ENCODE results near the gene MARCHF7.
A peak's percentile ranks its signal among the peaks of the same experiment; 100 is the strongest.
"Not testable (repeated sequence)": the region's sequence is repeated elsewhere in the genome, so short reads cannot be mapped to it uniquely, and the experiment has no call there.

MARCHF7 gene, protein sequence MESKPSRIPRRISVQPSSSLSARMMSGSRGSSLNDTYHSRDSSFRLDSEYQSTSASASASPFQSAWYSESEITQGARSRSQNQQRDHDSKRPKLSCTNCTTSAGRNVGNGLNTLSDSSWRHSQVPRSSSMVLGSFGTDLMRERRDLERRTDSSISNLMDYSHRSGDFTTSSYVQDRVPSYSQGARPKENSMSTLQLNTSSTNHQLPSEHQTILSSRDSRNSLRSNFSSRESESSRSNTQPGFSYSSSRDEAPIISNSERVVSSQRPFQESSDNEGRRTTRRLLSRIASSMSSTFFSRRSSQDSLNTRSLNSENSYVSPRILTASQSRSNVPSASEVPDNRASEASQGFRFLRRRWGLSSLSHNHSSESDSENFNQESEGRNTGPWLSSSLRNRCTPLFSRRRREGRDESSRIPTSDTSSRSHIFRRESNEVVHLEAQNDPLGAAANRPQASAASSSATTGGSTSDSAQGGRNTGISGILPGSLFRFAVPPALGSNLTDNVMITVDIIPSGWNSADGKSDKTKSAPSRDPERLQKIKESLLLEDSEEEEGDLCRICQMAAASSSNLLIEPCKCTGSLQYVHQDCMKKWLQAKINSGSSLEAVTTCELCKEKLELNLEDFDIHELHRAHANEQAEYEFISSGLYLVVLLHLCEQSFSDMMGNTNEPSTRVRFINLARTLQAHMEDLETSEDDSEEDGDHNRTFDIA

DNA sequence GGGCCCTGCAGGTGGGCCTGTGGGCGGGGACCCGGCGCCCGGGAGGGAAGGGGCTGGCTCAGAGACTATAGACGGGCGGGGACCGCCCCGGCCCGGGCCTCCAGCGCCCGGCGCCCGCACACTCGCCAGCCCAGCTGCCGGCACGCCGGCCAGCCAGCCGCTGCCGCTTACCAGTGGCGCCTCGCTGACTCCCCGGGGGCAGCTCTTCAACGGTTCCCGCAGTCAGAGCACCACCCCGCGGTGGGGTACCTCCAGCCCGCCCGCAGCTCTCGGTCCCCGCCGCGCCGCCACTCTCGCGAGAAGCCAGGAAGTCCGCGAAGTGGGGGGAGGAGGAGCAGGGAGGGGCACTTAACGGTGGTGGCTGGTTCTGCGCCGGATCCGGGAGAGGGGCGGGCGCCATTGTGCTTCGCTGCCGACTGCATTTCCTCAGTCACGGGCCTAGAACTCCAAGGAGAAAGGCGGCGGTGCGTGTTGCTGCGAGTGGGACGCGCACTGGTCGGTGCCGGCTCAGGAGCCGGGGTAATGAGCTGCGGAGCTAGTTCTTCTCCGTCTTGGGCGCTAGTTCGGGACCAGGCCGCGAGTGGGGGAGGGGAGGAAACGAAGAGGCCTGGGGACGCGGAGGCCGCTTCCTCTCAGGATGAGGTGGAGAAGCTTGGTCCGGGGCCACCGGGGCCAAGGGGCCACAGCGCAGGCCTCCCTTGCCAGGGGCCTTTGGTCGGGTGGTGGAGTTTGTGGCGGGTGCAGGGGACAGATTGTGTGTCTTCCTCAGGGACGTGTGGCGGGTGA lies at the start of gene MARCHF7:
TSS of gene MARCHF7 (plus strand) at position 364 of the 786 bp plus-strand sequence. CDS start 16,517 bp downstream, outside the sequence.
- DNase-seq (ENCODE audit: low spot score), result peak; percentile 95

DNA sequence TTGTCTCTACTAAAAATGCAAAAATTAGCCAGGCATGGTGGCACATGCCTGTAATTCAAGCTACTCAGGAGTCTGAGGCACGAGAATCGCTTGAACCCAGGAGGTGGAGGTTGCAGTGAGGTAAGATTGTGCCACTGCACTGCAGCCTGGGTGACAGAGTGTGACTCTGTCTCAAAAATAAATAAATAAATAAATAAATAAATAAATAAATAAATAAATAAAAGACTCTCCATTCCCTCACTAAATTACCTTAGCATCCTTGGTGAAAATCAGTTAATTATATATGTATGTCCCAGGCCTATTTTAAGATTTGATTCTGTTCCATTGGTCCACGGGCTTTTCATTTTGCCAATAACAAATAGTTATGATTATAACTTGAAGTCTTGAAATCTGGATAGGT lies 44.9 kb upstream of the MARCHF7 start:
- not testable (repeated sequence) for DNase-seq (ENCODE audit: low spot score)

DNA sequence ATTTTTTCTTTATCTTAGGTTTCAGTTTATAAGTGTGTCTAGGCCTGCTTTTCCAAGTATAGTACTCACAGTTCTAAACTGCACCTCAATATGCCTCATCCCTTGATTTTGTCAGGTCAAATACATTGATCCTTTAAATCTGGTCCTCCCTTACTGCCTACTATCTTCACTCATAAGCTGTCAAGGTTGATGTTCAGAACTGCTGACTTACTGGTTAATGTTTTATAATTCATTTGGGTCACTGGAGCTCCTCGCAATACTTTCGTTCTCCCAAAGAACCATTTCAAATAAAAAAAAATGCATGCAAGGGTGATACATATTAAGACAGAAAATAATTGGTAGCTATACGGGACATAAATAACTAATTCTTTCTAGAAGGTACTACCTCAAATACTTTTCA lies 41.3 kb upstream of the MARCHF7 start:
- DNase-seq (ENCODE audit: low spot score), result no peak

DNA sequence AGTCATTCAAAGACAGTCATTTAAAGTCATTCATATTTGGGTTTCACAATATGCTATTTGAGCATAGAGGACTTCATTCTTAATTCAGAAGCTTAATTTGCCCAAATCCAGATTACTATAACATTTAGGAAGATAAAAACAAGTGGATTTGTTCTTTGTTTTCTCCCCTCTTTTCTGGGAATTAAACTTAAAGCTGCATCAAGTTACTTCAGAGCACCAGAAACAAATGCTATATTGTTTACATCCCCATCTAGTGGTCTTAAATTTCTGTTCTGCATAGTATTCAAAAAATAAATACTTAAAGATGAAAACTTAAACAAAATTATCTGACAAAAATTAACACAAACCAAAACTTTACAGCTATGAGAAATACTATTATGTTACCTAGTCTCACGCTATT lies 34.7 kb upstream of the MARCHF7 start:
- peak; percentile 3 for DNase-seq (ENCODE audit: low spot score)

DNA sequence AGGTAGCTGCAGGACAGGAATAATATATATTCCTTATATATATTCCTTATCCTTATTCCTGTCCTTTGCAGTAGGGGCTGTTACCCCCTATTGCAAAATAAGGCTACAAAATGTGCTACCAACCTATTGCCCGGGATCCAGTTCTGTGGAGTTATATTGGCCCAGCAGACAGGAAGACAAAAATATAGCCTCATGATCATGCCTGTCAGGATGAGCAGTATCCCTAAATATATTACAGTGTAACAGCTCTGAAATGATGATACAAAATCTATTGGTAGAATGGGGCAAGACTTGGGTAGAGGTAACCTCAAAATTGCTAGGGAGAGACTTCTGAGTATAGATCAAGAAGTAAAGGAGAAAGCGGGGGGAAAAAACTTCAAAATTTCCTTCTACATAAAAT lies 31.6 kb upstream of the MARCHF7 start:
- DNase-seq (ENCODE audit: low spot score), result no peak

DNA sequence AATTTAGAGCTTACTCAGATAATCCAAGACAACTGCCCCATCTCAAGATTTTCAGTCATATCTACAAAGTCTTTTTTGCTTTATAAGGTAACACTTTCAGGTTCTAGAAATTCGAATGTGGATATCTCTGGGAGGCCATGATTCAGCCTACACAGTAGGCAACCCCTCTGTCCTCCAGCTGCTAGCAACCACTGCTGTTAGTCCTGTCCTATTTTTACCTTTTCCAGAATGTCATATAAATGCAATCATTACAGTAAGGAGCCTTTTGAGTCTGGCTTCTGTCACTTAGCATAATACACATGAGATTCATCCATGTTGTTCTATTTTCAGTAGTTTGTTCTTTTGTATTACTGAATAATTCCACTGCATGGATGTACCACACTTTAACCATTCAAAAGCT lies 28.5 kb upstream of the MARCHF7 start:
- DNase-seq (ENCODE audit: low spot score), result no peak

DNA sequence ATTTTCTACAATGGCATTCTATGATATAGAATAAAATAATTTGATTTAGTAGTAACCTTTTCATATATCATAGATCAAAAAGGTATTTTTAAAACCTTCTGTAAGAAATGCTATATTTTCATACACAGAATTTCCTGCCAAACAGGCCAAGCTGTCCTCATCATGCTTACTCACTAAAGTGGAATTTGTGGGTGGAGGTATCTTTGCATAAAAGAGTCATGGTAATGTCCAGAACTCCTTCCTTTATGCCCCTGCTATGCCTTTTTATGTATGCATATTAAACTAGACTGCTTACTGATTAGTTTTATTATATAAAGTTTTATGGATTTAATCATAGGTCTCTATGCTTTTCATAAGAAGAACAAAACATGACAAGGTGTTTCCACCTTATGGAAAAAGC lies 27.5 kb upstream of the MARCHF7 start:
- no peak for DNase-seq (ENCODE audit: low spot score)

DNA sequence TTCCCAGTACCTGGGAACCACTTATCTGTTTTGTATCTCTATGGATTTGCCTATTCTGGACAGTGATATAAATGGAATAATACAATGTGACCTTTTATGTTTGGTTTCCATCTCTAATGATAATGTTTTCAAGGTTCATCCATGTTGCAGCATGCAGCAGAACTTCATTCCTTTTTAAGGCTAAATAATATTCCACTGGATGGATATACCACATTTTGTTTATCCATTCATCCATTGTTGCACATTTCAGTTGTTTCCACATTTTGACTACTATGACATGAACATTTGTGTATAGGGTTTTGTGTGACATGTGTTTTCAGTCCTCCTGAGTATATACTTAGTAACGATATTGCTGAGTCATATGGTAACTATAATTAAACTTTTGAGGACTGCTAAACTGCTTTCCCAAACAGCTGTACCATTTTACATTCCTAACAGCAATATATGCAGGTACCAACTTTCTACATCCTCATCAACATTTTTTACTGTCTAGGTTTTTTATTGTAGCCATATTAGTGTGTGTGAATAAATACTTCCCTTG lies 17.7 kb upstream of the MARCHF7 start:
- no peak for DNase-seq (ENCODE audit: low spot score)

DNA sequence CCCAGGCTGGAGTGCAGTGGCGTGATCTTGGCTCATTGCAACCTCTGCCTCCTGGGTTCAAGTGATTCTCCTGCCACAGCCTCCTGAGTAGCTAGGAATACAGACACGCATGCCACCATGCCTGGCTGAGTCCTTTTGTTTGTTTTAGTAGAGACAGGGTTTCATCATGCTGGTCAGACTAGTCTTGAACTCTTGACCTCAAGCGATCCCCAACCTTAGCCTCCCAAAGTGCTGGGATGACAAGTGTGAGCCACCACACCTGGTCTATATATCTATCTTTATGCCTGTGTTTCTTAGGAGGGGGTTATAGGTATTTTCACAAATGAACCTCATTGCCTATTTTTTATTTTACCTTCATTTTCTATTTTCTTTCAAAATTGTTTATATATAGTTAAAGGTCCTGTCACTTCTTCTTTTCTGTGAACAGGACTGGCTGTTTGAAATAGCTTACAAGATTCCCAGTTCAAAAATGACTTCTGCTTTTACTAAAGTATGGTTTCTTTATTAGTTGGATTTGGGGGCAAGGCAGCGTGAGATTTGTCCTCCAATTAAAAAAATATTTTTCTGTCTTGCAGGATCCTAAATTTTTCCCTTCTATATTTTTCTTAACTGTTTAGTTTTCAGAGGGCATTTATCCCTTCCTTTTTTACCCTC lies 16.4 kb upstream of the MARCHF7 start:
- no peak for DNase-seq (ENCODE audit: low spot score)

DNA sequence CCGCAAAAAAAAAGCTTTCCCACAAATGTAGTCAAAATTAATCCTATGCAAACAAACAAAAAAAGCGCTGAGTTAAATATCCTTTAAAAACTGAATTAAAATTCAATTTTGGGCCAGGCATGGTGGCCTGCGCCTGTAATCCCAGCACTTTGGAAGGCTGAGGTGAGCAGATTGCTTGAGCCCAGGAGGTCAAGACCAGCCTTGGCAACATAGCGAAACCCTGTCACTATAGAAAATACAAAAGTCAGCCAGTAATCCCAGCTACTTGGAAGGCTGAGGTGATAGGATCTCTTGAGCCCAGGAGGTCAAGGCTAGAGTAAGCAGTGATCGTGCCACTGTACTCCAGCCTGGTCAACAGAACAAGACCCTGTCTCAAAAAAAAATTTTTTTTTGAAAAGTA lies 8.8 kb upstream of the MARCHF7 start:
- DNase-seq (ENCODE audit: low spot score), result no peak

DNA sequence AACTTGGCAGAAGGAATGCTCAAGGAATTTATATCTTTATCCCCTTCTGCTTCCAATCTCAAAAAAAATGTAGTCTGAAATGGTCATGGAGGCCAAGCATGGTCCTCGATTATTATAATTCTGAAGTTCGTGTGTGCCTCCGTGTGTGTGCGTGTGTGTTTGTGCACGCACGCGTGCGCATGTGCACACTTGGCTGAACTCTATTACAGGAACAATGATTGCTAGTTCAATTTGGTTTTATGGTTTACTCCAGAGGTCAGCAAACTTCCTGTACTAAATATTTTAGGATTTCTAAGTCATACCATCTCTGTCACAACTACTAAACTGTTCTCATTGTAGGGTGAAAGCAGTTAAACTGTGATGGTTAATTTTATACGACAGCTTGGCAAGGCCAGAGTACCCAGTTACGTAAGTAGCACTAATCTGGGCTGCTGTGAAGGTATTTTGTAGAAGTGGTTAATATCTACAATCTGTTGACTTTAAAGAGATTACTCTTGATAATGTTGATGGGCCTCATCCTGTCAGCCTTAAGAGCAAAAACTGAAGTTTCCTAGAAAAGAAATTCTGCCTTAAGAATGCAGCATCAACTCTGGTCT lies 5.8 kb upstream of the MARCHF7 start:
- no peak for DNase-seq (ENCODE audit: low spot score)

DNA sequence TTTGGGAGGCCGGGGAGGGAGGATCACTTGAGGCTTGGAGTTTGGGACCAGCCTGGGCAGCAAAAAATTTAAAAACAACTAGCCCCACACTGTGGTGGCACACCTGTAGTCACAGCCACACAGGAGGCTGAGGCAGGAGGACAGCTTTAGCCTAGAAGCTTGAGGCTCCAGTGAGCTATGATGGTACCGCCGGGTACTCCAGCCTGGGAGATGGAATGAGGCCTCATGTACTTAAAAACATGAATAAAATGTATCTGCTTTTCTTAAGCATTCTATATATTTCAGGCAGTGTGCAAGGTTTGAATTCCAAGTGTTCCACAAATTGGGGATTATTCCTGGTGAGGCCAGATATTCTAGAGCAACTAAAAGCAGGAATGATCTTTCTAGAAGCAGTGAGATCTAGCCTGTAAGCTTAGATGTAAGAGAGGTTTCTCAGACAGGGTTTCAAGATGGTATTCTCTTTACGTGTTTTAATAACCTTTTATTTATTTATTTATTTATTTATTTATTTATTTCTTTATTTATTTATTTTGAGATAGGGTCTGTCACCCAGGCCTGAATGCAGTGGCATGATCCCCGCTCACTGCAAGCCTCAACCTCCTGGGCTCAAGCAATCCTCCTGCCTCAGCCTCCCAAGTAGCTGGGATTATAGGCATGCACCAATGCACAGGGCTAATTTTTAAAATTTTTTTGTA lies 4.1 kb upstream of the MARCHF7 start:
- no peak for DNase-seq (ENCODE audit: low spot score)

DNA sequence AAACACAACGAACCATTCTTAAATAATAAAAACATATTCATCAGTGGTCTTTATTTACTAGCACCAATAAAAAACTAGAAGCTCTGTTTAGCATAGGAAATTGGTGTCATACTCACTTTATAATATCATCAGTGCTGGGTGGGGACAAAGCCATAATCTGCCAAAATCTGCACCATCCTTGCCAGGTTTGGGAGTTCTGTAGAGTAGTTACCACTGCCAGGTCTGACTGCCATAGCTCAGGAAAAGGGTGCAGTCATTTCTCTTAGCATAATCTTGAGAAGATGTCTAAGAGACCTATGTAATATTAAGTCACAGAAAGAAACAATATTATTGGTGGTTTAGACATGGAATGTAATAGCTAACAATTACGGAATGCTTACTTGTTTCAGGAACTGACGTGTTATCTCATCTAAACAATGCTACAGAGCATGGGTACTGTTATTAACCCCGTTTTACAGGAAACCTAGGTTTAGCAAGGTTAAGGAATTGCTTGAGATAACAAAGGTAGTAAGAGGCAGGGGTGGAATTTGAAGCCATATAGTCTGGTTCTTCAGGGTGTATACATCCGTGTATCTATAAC lies 1.6 kb upstream of the MARCHF7 start:
- DNase-seq (ENCODE audit: low spot score), result no peak

DNA sequence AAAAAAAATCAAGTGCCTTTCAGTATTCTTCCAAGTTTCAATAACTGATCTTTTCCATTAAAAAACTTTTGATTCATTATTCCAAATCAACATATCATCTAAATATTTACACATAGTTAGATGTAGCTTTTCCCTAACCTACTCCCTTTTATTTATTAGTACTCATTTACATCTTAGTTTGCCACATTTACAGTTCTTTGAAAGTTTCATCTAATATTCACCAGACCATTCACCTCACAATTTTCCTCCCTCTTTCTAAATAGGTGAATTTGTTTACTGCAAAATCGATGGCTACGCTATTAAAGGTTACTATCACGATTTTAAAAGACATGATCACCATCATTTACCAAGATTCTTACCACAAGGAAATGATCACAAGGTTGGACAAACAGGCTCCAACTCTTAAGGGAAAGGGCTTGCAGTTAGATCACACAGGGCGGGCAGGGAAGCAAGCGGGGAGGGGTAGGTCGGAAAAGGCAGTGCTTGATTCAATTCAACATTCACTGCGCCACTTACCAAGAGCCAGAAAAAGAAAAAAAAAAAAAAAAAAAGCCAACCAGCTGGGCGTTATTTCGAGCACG lies 654 bp upstream of the MARCHF7 start:
- DNase-seq (ENCODE audit: low spot score), result peak; percentile 68

DNA sequence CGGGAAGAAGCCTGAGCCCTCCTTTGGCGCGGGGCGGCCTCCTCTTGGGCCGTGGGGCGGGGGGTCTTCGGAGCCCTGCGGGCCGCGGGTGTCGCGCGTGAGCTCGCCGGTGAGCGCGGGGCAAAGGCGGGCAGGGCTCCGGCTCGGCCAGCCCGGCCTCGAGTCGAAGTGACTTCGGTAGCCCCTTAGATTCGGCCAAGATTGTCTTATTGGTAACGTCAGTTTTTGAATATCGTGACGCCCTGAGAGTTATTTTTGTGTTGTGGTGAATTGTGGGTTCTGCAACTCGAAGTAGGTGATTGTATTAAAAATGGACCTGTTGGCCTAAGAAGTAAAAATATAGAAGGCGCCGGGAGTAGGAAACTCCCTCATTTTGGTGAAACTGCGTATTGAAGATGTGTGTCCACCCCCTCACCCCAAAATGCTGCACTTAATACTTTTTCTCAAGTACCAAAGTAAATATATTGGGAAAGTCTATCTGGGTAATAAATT lies 669 bp downstream of the MARCHF7 start:
- DNase-seq (ENCODE audit: low spot score), result no peak

DNA sequence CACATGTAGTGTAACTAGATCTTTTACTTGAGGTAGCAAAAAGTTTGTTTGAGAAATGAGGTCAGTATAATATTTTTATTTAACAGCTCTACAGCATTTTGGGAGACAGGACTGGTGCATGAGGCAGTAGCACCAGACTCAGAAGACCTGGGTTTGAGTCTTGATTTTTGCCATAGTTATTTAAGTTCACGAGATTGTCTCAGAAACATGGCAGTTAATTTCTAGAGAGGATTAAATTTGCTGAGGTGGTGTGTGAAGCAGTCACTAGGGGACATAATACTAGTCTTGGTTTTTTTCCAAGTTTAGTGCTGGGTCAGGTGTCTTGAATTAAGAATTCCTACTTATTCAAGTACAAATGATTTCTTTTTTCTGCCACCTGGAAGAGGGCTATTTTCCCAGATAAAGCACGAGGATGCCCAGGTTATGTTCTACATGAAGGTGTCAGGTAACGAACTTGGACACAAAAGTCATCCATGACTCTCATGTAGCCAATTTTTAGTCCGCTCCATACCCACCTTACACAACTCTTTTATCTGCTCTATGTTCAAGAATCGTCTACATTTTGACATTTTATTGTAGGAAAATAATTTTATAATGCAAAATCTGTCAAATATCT lies 1.4 kb downstream of the MARCHF7 start:
- no peak for DNase-seq (ENCODE audit: low spot score)

DNA sequence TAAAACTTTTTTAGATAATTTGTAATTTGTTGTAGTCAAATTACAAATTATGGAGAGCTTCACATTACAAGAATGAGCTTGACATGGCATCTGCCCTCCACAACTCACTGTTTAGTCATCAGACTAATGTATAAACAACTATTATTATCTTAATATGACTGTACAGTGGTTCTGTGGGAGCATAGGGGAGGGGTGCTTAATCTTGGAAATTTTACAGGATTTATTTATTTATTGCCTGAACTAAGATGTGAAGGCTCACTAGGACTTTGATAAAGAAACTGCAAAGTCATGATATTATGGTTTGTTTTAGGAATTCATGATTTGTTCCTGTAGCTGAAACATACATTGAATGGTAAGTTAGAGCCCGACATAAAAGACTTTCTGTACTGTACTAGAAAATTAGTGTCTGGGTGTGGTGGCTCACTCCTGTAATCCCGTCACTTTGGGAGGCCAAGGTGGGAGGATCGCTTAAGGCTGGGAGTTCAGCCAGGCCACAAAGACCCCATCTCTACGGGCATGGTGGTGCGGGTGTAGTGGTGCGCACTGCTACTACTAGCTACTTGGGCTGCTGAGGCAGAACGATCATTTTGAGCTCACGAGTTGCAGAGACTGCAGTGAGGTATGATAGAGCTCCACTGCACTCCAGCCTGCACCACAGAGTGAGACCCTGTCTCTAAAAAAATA lies 2.1 kb downstream of the MARCHF7 start:
- no peak for DNase-seq (ENCODE audit: low spot score)

DNA sequence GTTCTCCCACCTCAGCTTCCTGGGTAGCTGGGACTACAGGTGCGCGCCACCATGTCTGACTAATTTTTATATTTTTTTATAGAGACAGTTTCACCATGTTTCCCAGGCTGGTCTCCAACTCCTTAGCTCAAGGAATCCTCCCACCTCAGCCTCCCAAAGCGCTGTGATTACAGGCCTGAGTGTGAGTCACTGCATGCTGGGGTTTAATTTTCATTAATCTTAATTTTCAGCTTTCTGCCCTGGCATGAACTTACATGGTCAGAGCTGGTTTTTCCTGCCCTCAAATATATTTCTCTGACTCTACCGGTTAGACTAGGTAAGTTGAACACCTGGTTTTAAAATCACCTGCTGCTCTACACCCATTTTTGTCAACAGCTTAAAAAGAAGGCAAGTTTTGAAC lies 3.1 kb downstream of the MARCHF7 start:
- no peak for DNase-seq (ENCODE audit: low spot score)

DNA sequence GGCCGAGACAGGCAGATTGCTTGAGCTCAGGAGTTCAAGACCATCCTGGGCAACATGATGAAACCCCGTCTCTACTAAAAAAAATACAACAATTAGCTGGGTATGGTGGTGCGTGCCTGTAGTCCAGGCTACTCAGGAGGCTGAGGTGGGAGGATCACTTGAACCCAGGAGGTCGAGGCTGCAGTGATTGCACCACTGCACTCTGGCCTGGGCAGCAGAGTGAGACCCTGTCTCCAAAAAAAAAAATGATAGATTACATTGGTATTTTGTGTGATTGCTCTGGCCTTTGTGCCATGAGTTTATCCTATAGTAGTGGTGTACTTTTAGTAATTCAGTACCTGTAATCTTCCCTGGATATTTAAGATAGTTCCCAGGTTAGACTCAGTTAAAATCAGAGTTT lies 4.1 kb downstream of the MARCHF7 start:
- not testable (repeated sequence) for DNase-seq (ENCODE audit: low spot score)

Data from Ammon's horn (tissue), 1 donor.